ENCODE data around the gene TPRG1. TPM values are rescaled to one million over a fixed set of nuclear protein-coding genes. Genes with fewer than 3 reads are reported as not detected.
A peak's percentile ranks its signal among the peaks of the same experiment; 100 is the strongest.

TPRG1 gene
- total RNA-seq, 1 donor from 2014 or later = 3.3 TPM

DNA sequence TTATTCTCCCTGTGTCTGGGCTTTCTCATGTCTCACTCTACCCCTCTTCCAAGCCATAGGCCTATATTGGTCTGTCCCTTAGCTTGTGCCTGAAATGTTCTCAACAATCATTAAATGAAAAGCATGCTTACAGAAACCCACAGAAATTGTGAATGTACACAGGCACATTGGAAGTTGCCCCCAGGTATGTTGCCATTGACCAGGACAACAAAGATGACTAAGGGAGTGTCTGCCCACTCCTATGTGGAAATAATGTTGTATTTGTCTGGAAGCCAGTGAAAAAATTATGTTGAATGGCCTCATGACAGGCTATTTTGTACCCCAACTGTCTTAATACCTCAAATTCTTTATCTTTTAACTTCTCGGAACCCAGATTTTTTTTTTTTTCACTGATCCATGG, 102.0 kb downstream of the TPRG1 start:
- H3K4me3 Mint-ChIP-seq = no peak overlapping the region
- no peak for DNase-seq (ENCODE audit: low spot score in 2 of 2, unreplicated experiment in 2 of 2)
- no peaks in the 10 kb centered on the region for H3K9me3 Mint-ChIP-seq
- H3K4me1 Mint-ChIP-seq = peaks cover 36% of the 10 kb centered on the region
- H3K36me3 Mint-ChIP-seq = no peaks in the 10 kb centered on the region
- H3K27ac Mint-ChIP-seq = no peak overlapping the region
- H3K27me3 Mint-ChIP-seq (ENCODE audit: low read depth) = no peaks in the 10 kb centered on the region
- TF ChIP-seq, protein P1, sequence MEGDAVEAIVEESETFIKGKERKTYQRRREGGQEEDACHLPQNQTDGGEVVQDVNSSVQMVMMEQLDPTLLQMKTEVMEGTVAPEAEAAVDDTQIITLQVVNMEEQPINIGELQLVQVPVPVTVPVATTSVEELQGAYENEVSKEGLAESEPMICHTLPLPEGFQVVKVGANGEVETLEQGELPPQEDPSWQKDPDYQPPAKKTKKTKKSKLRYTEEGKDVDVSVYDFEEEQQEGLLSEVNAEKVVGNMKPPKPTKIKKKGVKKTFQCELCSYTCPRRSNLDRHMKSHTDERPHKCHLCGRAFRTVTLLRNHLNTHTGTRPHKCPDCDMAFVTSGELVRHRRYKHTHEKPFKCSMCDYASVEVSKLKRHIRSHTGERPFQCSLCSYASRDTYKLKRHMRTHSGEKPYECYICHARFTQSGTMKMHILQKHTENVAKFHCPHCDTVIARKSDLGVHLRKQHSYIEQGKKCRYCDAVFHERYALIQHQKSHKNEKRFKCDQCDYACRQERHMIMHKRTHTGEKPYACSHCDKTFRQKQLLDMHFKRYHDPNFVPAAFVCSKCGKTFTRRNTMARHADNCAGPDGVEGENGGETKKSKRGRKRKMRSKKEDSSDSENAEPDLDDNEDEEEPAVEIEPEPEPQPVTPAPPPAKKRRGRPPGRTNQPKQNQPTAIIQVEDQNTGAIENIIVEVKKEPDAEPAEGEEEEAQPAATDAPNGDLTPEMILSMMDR (IDR thresholded peaks at IDR 0.05; ENCODE audit: unreplicated experiment) = no peak

DNA sequence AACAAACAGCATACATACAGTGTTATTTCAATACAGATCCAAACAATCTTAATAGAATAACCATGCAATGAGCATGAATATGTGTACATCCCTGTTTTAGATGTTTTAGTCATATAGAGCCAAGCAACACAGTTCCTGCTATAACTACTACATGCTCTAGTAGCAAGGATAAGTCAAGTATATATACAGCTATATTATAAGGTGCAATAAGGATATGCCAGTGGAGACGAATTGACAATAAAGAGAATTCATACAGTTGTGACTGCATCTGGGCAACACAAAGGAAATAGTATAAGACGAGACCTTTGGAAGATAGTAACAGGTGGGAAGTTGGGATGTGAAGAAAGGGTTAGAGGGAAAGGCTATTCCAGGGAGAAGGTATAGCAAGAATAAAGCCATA, 103.4 kb downstream of the TPRG1 start:
- Mint-ChIP-seq H3K36me3 (no peaks in the 10 kb centered on the region), H3K4me1 (peaks cover 26% of the 10 kb centered on the region), H3K27ac (no peak overlapping the region), H3K4me3 (no peak overlapping the region), H3K9me3 (peaks cover 6% of the 10 kb centered on the region), H3K27me3 (ENCODE audit: low read depth) (no peaks in the 10 kb centered on the region)
- TF ChIP-seq, protein P1 (IDR thresholded peaks at IDR 0.05; ENCODE audit: unreplicated experiment) = no peak
- no peak for DNase-seq (ENCODE audit: low spot score in 2 of 2, unreplicated experiment in 2 of 2)

DNA sequence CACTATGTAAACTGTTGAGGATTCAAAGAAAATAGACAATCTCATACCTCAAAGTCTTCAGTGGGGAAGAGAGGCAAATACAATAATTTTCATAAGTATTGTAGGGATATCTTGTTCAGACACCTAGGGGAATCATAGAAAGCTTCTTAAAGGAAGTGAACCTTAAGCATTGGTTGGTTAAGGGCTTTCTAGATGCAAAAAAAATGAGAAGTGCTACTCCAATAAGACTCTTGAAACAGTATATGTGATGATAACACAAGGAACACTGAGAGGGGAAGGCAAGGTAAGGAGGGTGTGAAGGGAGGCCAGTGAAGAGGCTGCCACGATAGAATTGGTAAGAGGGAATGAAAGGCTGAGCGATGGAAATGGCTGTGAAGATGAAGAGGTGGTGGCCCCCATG, 104.1 kb downstream of the TPRG1 start:
- TF ChIP-seq, protein P1 (IDR thresholded peaks at IDR 0.05; ENCODE audit: unreplicated experiment) = no peak
- Mint-ChIP-seq H3K27ac (peak overlapping the region; percentile 66), H3K9me3 (peaks cover 6% of the 10 kb centered on the region), H3K27me3 (ENCODE audit: low read depth) (no peaks in the 10 kb centered on the region), H3K36me3 (no peaks in the 10 kb centered on the region), H3K4me3 (no peak overlapping the region), H3K4me1 (peaks cover 26% of the 10 kb centered on the region)
- no peak for DNase-seq (ENCODE audit: low spot score in 2 of 2, unreplicated experiment in 2 of 2)

DNA sequence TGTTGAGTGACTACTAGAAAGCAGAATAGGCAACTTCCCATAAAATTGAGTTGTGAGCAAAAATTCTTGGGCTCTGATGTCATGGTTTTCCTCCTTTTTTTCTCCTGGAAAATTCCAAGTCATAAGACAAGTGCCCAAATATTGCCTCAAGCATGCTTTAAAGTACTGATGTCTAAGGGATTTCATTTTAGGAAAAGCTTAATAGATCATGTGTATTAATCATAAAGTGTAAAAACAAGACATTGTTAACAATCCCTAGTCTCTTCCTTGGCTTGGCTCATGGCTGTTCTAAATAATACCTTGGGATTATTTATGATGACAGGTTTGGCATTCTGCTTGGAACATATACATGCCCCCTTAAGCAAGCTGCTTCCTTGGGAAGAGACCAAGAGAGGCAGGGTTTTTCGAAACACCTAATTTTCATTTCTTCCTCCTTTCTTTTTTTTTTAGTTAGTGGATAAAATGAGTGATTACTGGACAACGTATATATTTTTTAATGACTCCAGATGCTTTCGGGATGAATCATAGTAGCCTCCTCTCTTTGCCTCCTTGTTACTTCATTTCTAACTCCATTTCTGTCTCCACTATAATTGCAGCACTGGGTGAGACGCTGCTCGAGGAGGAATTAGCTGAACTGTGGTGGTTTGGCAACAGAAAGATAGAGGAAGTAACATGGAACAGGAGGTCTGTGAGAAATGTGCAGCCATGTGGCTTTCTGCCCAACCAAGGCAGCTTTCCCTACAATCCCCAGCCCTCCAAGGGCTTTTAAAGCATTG, 104.9 kb downstream of the TPRG1 start:
- Mint-ChIP-seq H3K9me3 (peaks cover 6% of the 10 kb centered on the region), H3K36me3 (no peaks in the 10 kb centered on the region), H3K27me3 (ENCODE audit: low read depth) (no peaks in the 10 kb centered on the region), H3K27ac (peak overlapping the region; percentile 69), H3K4me1 (peaks cover 26% of the 10 kb centered on the region), H3K4me3 (no peak overlapping the region)
- no peak for DNase-seq (ENCODE audit: low spot score in 2 of 2, unreplicated experiment in 2 of 2)
- TF ChIP-seq, protein P1 (IDR thresholded peaks at IDR 0.05; ENCODE audit: unreplicated experiment) = no peak

DNA sequence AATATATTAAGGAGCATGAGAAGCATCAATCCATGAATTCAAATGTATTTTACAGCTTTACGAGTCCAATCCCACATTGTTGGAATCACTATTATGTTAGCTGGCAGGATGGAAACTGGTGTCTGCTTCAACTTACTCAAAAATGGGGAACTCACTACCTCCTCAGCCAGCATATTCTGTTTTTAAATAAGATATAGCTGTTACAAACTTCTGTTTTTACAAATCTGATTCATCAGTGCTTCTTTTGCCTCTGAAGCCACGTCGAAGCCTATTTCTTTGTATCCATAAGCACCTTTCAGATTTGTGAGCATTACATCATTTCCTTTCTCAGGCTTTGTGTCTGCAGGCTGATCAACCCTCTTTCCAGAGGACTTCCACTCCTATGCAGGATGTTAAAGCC, 105.9 kb downstream of the TPRG1 start:
- peaks cover 31% of the 10 kb centered on the region for H3K4me1 Mint-ChIP-seq
- TF ChIP-seq, protein P1 (IDR thresholded peaks at IDR 0.05; ENCODE audit: unreplicated experiment) = no peak
- no peaks in the 10 kb centered on the region for H3K36me3 Mint-ChIP-seq
- DNase-seq (ENCODE audit: low spot score in 2 of 2, unreplicated experiment in 2 of 2) = no peak
- H3K27ac Mint-ChIP-seq = no peak overlapping the region
- no peaks in the 10 kb centered on the region for H3K27me3 Mint-ChIP-seq (ENCODE audit: low read depth)
- peaks cover 6% of the 10 kb centered on the region for H3K9me3 Mint-ChIP-seq
- no peak overlapping the region for H3K4me3 Mint-ChIP-seq
